Hepatocyte (in vitro differentiated cells): ENCODE results near the gene DPM1. TPM values are rescaled to one million over a fixed set of nuclear protein-coding genes. Genes with fewer than 3 reads are reported as not detected.

ENCODE experiments used
- DNase-seq: peaks from one replicate; pipeline ENCODE4 v3.0.0-alpha.2; 2016; ENCODE audit warnings: low spot score
- H2AFZ ChIP-seq: fragments of 200-600 bp; sonication (generic); 2 replicates; pipeline ENCODE4 v1.6.0; 2016; ENCODE audit warnings: antibody characterized with exemption, mild to moderate bottlenecking
- H3K27ac ChIP-seq: fragments of 200-600 bp; sonication (generic); 2 replicates; pipeline ENCODE4 v1.5.1; 2016; ENCODE audit warnings: mild to moderate bottlenecking
- H3K27me3 ChIP-seq: fragments of 200-600 bp; sonication (generic); 2 replicates; pipeline ENCODE4 v1.6.1; 2016
- H3K36me3 ChIP-seq: fragments of 200-600 bp; sonication (generic); replicated peaks from 2 replicates; pipeline ENCODE4 v1.5.1; 2016; ENCODE audit warnings: low read depth; ENCODE audit not compliant: insufficient read depth
- H3K4me1 ChIP-seq: fragments of 200-600 bp; sonication (generic); 2 replicates; pipeline ENCODE4 v1.5.1; 2016; ENCODE audit warnings: mild to moderate bottlenecking, moderate library complexity; ENCODE audit not compliant: insufficient read depth
- H3K4me2 ChIP-seq: fragments of 200-600 bp; sonication (generic); 2 replicates; pipeline ENCODE4 v1.6.0; 2016
- H3K4me3 ChIP-seq: fragments of 200-600 bp; sonication (generic); 2 replicates; pipeline ENCODE4 v1.5.1; 2016; ENCODE audit warnings: mild to moderate bottlenecking
- H3K79me2 ChIP-seq: fragments of 200-600 bp; sonication (generic); 2 replicates; pipeline ENCODE4 v1.6.0; 2017; ENCODE audit warnings: mild to moderate bottlenecking
- H3K9me2 ChIP-seq: fragments of 200-600 bp; sonication (generic); replicated peaks from 2 replicates; pipeline ENCODE4 v1.6.0; 2017; ENCODE audit warnings: mild to moderate bottlenecking; ENCODE audit not compliant: insufficient read depth
- H3K9me3 ChIP-seq: fragments of 200-600 bp; sonication (generic); 2 replicates; pipeline ENCODE4 v1.5.1; 2016; ENCODE audit warnings: low read depth, mild to moderate bottlenecking
- H4K20me1 ChIP-seq: fragments of 200-600 bp; sonication (generic); 2 replicates; pipeline ENCODE4 v1.6.0; 2016; ENCODE audit warnings: mild to moderate bottlenecking; ENCODE audit not compliant: insufficient read depth, poor library complexity, severe bottlenecking
- CTCF ChIP-seq: fragments of 200-600 bp; sonication (generic); IDR thresholded peaks from 2 replicates; pipeline ENCODE4 v1.5.1; 2016; ENCODE audit warnings: antibody characterized with exemption, mild to moderate bottlenecking; ENCODE audit not compliant: poor library complexity
- EZH2 ChIP-seq: fragments of 200-600 bp; sonication (generic); IDR thresholded peaks from 2 replicates; pipeline ENCODE4 v1.6.1; 2016; ENCODE audit warnings: antibody characterized with exemption, mild to moderate bottlenecking, borderline replicate concordance
- EZH2phosphoT487 ChIP-seq: fragments of 200-600 bp; sonication (generic); IDR thresholded peaks from one replicate; pipeline ENCODE4 v1.6.1; 2018; ENCODE audit warnings: antibody characterized with exemption, mild to moderate bottlenecking, low read depth, moderate library complexity; ENCODE audit not compliant: unreplicated experiment, severe bottlenecking
- WGBS: methylation state at CpG from one replicate; pipeline ENCODE4 v1.1.6; 2016; ENCODE audit warnings: low lambda C conversion rate; ENCODE audit errors: missing lambda C conversion rate; 5-methylcytosine and 5-hydroxymethylcytosine counted together
- polyA plus RNA-seq: library from polyadenylated mRNA; unstranded; fragments of >200 nt; fragmentation: Nextera tagmentation; extraction: Ambion mirVana; gene quantifications from 2 replicates; pipeline ENCODE4 v1.2.1, GENCODE V29; 2016
- total RNA-seq: library from RNA; depleted of rRNA; stranded (reverse); fragments of >200 nt; gene quantifications from 2 replicates; pipeline ENCODE4 v1.2.3, GENCODE V29; 2014

The DPM1 gene
- total and polyA plus RNA-seq, 2 experiments from 2014 or later = 72.9 to 84.3 TPM

GRCh38 chr20:50895111-50895830 lies 63.1 kb downstream of the DPM1 start:
- H3K9me3 ChIP-seq = no peaks in the 10 kb centered on the region
- DNase-seq = peak; percentile 49
- no peak overlapping the region for H2AFZ ChIP-seq
- H3K27me3 ChIP-seq = no peaks in the 10 kb centered on the region
- 82% methylated on average over 8 of the region's 8 CpGs for WGBS
- TF ChIP-seq EZH2 = no peak
- TF ChIP-seq EZH2phosphoT487 = no peak
- TF ChIP-seq CTCF = no peak
- no peaks in the 10 kb centered on the region for H3K9me2 ChIP-seq
- peak overlapping the region; percentile 73 for H3K27ac ChIP-seq
- H3K36me3 ChIP-seq = no peaks in the 10 kb centered on the region
- H4K20me1 ChIP-seq = peaks cover 26% of the 10 kb centered on the region
- no peak overlapping the region for H3K4me3 ChIP-seq
- peaks cover 6% of the 10 kb centered on the region for H3K4me1 ChIP-seq
- H3K4me2 ChIP-seq = peak overlapping the region; percentile 31
- peaks cover 97% of the 10 kb centered on the region for H3K79me2 ChIP-seq

GRCh38 chr20:50893620-50894019 lies 64.7 kb downstream of the DPM1 start:
- Histone ChIP-seq H3K36me3 (no peaks in the 10 kb centered on the region), H4K20me1 (peaks cover 17% of the 10 kb centered on the region), H3K9me2 (no peaks in the 10 kb centered on the region), H3K4me2 (no peak overlapping the region), H3K9me3 (no peaks in the 10 kb centered on the region), H3K27ac (no peak overlapping the region), H3K79me2 (peaks cover 89% of the 10 kb centered on the region), H3K27me3 (no peaks in the 10 kb centered on the region), H2AFZ (no peak overlapping the region), H3K4me3 (no peak overlapping the region), H3K4me1 (peaks cover 6% of the 10 kb centered on the region)
- DNase-seq = no peak
- WGBS = 98% methylated on average over 7 of the region's 7 CpGs
- TF ChIP-seq CTCF (no peak), EZH2phosphoT487 (no peak), EZH2 (no peak)

GRCh38 chr20:50892394-50892793 lies 65.9 kb downstream of the DPM1 start:
- H2AFZ ChIP-seq = no peak overlapping the region
- H3K36me3 ChIP-seq = no peaks in the 10 kb centered on the region
- peaks cover 8% of the 10 kb centered on the region for H4K20me1 ChIP-seq
- H3K9me3 ChIP-seq = no peaks in the 10 kb centered on the region
- no peaks in the 10 kb centered on the region for H3K9me2 ChIP-seq
- no peak for DNase-seq
- no peaks in the 10 kb centered on the region for H3K27me3 ChIP-seq
- H3K4me2 ChIP-seq = no peak overlapping the region
- H3K4me3 ChIP-seq = no peak overlapping the region
- TF ChIP-seq EZH2 (no peak), EZH2phosphoT487 (no peak), CTCF (no peak)
- H3K4me1 ChIP-seq = peaks cover 6% of the 10 kb centered on the region
- peaks cover 77% of the 10 kb centered on the region for H3K79me2 ChIP-seq
- 95% methylated on average over 8 of the region's 8 CpGs for WGBS
- H3K27ac ChIP-seq = no peak overlapping the region

GRCh38 chr20:50891138-50891537 lies 67.2 kb downstream of the DPM1 start:
- Histone ChIP-seq H3K79me2 (peaks cover 64% of the 10 kb centered on the region), H3K36me3 (no peaks in the 10 kb centered on the region), H3K4me2 (no peak overlapping the region), H3K9me3 (no peaks in the 10 kb centered on the region), H2AFZ (no peak overlapping the region), H3K27ac (peak overlapping the region; percentile 52), H3K4me1 (peaks cover 6% of the 10 kb centered on the region), H3K27me3 (no peaks in the 10 kb centered on the region), H4K20me1 (peaks cover 13% of the 10 kb centered on the region), H3K4me3 (no peak overlapping the region), H3K9me2 (no peaks in the 10 kb centered on the region)
- no peak for TF ChIP-seq EZH2
- no peak for TF ChIP-seq EZH2phosphoT487
- no peak for TF ChIP-seq CTCF
- WGBS = 80% methylated on average over 5 of the region's 5 CpGs
- DNase-seq = no peak
